DMS53 treated with DMSO at 0.1 percent for 48 hours (cell line): ENCODE data around the gene KIF26A.
"Not testable (repeated sequence)": the region's sequence is repeated elsewhere in the genome, so short reads cannot be mapped to it uniquely, and the experiment has no call there.

ENCODE experiments used
- DNase-seq: peaks from one replicate; lab custom pipeline; 2025; ENCODE audit not compliant: unreplicated experiment; lab: John Stamatoyannopoulos, UW

The KIF26A gene

GRCh38 chr14:104220215-104221070, 82.1 kb downstream of the KIF26A start:
- no peak for DNase-seq

GRCh38 chr14:104221071-104221625, 82.8 kb downstream of the KIF26A start:
- no peak for DNase-seq

- no peak for DNase-seq
Observed at GRCh38 chr14:104221636-104222369, 83.4 kb downstream of the KIF26A start.

- DNase-seq, result no peak
Observed at GRCh38 chr14:104222396-104223036, 84.1 kb downstream of the KIF26A start.

- DNase-seq, result no peak
Observed at GRCh38 chr14:104223101-104224041, 85.0 kb downstream of the KIF26A start.

- no peak for DNase-seq
Observed at GRCh38 chr14:104224131-104224505, 85.7 kb downstream of the KIF26A start.

- DNase-seq, result no peak
Observed at GRCh38 chr14:104224506-104225277, 86.3 kb downstream of the KIF26A start.

- DNase-seq, result not testable (repeated sequence)
Observed at GRCh38 chr14:104225278-104226190, 87.1 kb downstream of the KIF26A start.

- DNase-seq, result no peak
Observed at GRCh38 chr14:104226421-104227383, 88.3 kb downstream of the KIF26A start.

- DNase-seq, result no peak
Observed at GRCh38 chr14:104227806-104228205, 89.4 kb downstream of the KIF26A start.

GRCh38 chr14:104228221-104228620, 89.8 kb downstream of the KIF26A start:
- no peak for DNase-seq

GRCh38 chr14:104228716-104229533, 90.5 kb downstream of the KIF26A start:
- no peak for DNase-seq

GRCh38 chr14:104229534-104230055, 91.2 kb downstream of the KIF26A start:
- DNase-seq, result no peak

GRCh38 chr14:104230119-104230815, 91.9 kb downstream of the KIF26A start:
- no peak for DNase-seq
